SJSA1 (cell line): ENCODE measurements around the gene SETD6. TPM values are rescaled to one million over a fixed set of nuclear protein-coding genes. Genes with fewer than 3 reads are reported as not detected.
"Not testable (repeated sequence)": the region's sequence is repeated elsewhere in the genome, so short reads cannot be mapped to it uniquely, and the experiment has no call there.

Experiments
- DNase-seq, 2 experiments: peaks; one replicate each; pipeline ENCODE4 v3.0.0-alpha.2; 2015 to 2020; ENCODE audit warnings: low spot score in 2 of 2, low read depth in 1 of 2
- H3K27ac ChIP-seq: fragments of 250-450 bp; sonication (Bioruptor Pico); 2 replicates; pipeline ENCODE4 v1.5.1; 2020; ENCODE audit warnings: mild to moderate bottlenecking, moderate library complexity
- H3K27me3 ChIP-seq: fragments of 250-450 bp; sonication (Bioruptor Pico); replicated peaks from 2 replicates; pipeline ENCODE4 v1.5.1; 2020; ENCODE audit warnings: mild to moderate bottlenecking, moderate library complexity
- H3K36me3 ChIP-seq: fragments of 250-450 bp; sonication (Bioruptor Pico); 2 replicates; pipeline ENCODE4 v1.5.1; 2020; ENCODE audit warnings: mild to moderate bottlenecking
- H3K4me1 ChIP-seq: fragments of 250-450 bp; sonication (Bioruptor Pico); replicated peaks from 2 replicates; pipeline ENCODE4 v1.6.1; 2021; ENCODE audit warnings: mild to moderate bottlenecking
- H3K4me3 ChIP-seq: fragments of 250-450 bp; sonication (Bioruptor Pico); 2 replicates; pipeline ENCODE4 v1.5.1; 2020; ENCODE audit warnings: mild to moderate bottlenecking
- H3K9me3 ChIP-seq: fragments of 250-450 bp; sonication (Bioruptor Pico); replicated peaks from 2 replicates; pipeline ENCODE4 v1.5.1; 2020; ENCODE audit warnings: mild to moderate bottlenecking
- total RNA-seq: library from RNA; depleted of rRNA; stranded (reverse); fragments of >200 nt; shearing (Covaris generic); gene quantifications from 2 replicates; pipeline ENCODE4 v1.2.3, GENCODE V29; 2014; rRNA removed

SETD6 gene
- total RNA-seq, 1 experiment from 2014 or later: 1.1 TPM

DNA sequence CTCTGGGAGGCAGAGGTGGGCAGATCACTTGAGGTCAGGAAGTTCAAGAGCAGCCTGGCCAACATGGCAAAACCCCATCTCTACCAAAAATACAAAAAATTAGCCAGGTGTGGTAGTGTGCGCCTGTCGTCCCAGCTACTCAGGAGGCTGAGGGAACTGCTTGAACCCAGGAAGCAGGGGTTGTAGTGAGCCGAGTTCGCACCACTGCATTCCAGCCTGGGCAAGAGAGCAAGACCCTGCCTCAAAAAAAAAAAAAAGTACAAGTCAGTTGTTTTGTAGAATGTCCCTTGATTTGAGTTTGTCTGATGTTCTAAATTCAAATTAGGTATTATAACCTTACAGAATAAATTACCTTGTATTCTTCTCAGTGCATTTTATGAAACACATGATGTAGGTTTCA is 50.4 kb downstream of the SETD6 start:
- Histone ChIP-seq H3K36me3 (peaks cover 71% of the 10 kb centered on the region), H3K4me1 (peaks cover 10% of the 10 kb centered on the region)
- not testable (repeated sequence) for H3K27me3 ChIP-seq, H3K4me3 ChIP-seq, H3K9me3 ChIP-seq, H3K27ac ChIP-seq, DNase-seq

Other genes with a start within 250 kb of the SETD6 start
- gene PRSS54, start 220.5 kb upstream of the SETD6 start, total RNA-seq: not detected in 2 replicates
- gene GINS3, start 123.0 kb upstream of the SETD6 start, total RNA-seq: 6.0 and 15.9 TPM in 2 replicates
- gene NDRG4, start 15.4 kb upstream of the SETD6 start, total RNA-seq: 6.9 and 9.2 TPM in 2 replicates
- 77.9 and 123 TPM in 2 replicates for gene CNOT1, start 114.3 kb downstream of the SETD6 start, total RNA-seq
- gene SLC38A7, start 169.3 kb downstream of the SETD6 start, total RNA-seq: 8.9 and 18.9 TPM in 2 replicates
- 38.0 and 57.4 TPM in 2 replicates for gene GOT2, start 218.8 kb downstream of the SETD6 start, total RNA-seq